CD4-positive, alpha-beta T cell treated with Interleukin-1 beta for 1 hour (primary cell): Measurements from ENCODE around the gene ZNF22.
"Not testable (repeated sequence)": the region's sequence is repeated elsewhere in the genome, so short reads cannot be mapped to it uniquely, and the experiment has no call there.

Source experiments
- DNase-seq, 2 donors: peaks; one replicate each; pipeline ENCODE4 v3.0.0-alpha.2; 2020 to 2022

Gene ZNF22

DNA sequence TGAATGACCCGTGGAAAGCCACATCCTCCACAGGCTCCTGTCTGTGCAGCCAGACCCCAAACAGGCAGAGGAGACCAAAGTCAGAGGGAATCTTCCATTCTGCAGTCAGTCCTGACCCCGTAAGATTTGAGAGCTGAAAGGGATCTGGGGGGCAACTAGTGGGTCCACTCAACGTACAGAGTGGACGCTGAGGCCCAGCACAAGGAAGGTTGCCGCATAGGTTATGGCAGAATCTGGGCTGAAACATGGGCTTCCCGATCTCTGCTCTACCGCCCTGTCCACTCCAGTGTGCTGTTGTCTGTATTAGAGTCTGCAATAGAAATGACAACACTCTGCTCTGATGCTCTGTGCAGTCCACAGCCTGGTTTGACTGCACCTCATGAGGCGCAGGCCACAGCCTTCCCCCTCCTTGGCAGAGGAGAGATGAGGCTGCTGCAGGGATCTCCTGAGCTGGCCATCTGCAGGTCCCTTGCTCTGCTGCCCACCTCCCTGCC lies 7.9 kb upstream of the ZNF22 start:
- DNase-seq = no peak

GRCh38 chr10:44993226-44993921 lies 7.3 kb upstream of the ZNF22 start:
- no peak for DNase-seq

DNA sequence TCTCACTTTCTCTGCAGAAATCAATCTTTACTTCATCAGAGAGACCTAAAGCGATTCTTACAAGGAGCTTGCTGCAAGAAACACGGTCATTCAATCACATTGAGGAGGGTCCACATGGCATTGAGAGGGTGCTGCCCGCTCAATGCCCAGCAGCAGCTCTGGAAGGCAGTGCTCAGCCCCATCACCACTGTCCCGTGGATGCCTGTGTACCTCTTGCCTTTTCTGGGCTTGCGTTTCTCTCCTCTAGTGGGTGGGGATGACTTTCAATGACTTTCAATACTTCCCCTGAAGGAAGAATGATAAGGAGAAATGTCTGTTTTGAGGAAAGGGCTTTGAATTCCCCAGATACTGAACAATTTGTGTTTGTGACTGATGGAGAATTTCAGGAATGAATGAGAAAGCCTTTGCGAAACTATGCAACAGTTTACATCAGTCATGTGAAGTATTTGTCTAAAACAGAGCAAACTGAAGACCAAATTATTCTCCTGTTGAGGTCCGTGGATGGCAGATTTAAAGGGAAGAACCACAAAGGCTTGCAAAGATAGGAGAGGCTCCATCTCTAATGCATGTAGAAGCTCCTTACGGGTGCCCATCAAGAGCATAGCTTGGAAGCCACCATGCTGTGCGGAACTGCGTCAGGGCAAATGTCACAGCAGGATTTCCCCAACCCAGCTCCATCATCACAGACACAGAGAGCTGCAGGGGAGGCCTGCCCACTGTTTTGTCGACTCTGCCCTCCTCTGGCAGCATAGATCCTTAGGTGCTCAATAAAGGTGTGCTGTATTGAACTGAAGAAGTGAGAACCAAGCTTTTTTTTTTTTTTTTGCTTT lies 6.6 kb upstream of the ZNF22 start:
- no peak for DNase-seq

DNA sequence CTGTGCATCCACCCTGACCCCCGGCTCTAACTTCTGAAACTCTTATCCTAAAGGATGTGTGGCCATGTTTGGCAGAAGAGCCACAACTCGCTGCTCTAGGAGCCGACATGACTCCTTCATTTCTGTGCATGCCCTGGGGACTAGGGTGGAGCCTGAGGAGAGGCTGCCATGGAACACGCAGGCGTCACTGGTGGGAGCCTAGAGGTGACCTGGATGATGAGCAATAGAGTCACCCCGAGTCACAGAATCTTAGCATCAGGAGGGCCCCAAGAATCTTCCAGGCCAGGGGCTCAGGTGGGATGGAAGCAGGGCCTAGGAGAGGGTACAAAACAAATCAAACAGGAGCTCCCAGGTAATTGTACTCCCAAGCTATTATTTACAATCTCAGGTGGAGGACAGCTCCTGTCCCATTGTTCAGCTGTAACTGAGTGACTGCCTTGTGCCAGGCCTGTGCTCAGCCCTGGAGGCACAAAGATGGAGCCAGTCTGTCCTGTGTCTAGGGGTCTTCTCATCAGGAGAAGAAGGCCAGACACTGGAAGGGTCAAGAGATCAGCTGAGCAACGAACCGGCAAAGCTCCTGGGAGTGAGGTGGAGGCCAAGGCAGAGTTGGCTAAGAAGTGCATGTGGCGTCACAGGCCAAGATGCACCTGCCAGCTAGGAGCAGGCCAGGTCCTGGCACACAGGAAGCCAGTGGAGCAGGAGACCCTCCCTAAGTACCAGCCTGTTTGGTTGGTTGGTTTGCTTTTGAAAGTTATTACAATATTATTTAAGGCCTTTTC lies 5.8 kb upstream of the ZNF22 start:
- DNase-seq = no peak

DNA sequence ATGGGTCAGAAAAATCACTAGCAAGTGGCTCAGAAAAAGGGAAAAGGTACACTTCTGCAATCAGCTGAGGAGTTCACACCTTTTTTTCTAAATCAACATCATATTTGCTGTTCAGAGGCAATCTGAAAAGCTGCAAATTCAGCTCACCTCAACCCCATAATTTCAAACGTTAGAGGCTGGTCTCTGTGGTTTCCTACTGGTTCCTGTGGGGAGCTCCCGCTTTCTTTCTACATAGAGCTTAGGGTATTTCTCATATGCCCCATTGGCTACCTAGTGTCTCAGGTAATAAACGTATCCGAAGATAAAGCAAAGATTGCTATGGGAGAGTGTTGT lies 5.2 kb upstream of the ZNF22 start:
- peak in 1 of 2 donors; percentile 12 for DNase-seq

DNA sequence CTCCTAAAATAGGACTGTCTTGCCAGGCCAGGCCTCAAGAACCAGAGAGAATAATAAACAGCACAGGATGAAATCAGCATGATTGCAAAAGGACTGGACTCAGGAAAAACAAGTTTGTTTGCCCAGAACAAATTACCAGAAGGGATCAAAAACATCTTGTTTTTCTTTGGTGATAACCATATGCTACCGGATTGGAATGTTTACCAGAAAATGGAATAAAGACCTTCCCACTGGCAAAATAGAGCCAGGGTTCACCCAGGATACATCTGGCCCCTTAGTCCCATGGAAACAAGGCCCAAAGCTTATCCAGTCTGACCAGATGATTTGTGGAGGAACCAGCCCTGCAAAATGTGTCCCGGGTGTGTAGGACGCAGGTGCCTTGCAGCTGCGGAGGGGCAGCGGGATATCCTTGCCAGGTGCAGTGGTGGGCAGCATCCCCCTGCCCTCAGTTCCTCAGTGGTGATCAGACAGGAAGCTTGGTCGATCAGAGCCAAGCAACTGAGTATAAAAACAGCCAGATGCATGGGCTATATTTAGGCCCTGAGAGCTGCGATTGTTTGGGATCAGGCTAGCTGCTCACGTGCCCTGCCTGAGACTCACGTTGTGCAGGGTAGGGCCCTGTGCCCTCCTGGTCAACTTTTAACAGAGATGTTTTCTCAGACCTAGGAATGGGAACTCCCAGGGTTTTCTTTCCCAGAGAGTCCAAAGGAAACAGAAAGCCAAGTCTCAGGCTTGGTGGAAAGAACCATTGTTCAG lies 4.6 kb upstream of the ZNF22 start:
- no peak for DNase-seq

GRCh38 chr10:44997105-44997748 lies 3.5 kb upstream of the ZNF22 start:
- no peak for DNase-seq

- DNase-seq = no peak
Measured at GRCh38 chr10:44998146-44998631, 2.5 kb upstream of the ZNF22 start.

- DNase-seq = no peak
Measured at GRCh38 chr10:45000138-45000751, 478 bp upstream of the ZNF22 start.

GRCh38 chr10:45001381-45002148 lies 842 bp downstream of the ZNF22 start:
- DNase-seq = peak; percentile 49 to 50

- no peak for DNase-seq
Measured at GRCh38 chr10:45003432-45004000, 2.8 kb downstream of the ZNF22 start.

GRCh38 chr10:45004661-45005060 lies 3.9 kb downstream of the ZNF22 start:
- DNase-seq = no peak

DNA sequence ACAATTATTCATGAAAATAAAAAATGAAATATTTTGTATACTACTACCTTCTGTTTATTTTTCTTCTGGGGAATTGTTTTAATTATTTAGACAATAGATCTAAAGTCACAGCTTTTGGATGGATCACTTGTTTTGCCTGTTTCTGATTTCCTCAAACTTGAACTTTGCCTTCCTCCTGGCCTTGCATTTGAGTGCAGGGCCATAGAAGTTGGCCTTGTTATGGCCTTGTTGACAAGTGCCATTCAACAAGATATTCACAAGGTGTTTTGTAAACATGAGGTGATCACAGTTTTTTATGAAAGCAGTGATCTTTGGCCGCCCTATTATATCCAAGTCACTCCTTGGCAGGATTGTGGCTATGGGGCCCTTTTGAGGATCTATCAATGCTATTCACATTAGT lies 4.6 kb downstream of the ZNF22 start:
- no peak for DNase-seq

DNA sequence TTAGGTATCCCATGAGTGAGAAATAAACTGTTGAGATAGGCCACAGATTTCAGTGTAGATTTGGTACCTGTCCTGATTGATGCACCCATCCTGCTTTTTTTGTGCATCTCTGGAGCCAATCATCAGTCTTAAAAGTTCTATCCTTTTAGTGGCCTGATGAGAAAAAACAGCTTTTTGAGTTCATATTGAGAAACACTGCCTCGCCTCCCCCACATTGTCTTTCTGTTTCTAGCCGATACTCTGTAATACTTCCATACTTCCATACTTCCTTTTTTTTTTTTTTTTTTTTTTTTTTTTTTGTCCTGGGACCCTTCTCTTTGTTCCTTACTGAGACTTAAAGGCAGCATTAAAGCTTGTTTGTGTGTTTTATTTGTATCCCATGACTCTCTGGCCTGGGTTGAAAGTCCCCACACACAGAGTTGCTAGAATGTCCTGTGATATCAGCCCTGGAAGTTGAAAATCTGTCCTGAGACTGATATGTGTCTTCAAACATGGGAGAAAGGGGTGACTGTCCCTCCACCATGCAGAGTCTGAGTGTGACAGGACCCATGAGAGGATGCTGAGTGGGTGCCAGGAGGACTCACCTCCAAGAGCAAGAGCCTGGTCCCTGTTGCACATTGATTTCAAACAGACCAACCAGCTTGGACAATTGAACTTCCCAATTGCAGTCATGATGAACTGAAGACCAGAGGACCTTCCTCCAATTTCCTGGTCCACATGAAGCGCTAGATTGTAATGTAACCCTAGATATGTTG lies 5.7 kb downstream of the ZNF22 start:
- no peak for DNase-seq

DNA sequence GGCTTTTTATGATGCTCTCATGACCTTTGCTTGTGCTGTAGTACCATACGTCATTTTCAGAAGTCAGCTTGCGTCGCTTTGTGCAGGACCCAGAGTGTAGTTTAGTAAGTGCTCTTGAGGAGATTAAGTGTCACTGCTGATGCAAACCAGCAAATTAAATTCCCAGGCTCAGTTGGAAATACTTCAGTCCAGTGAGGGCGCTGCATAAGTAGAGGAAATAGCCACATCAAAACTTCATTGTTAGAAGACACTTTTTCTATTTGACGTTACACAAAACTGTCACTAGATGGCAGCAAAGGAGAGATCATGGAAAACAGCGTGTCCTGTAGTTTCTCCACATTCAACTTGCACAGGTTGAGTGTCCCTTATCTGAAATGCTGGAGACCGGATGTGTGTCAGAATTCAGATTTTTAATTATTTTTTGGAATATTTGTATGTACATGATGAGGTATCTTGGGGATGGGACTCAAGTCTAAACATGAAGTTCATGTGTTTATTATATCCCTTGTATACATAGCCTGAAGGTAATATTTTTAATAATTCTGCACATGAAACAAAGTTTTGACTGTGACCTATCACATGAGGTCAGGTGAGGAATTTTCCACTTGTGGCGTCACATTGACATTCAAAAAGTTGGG lies 7.9 kb downstream of the ZNF22 start:
- peak in 1 of 2 donors; percentile 70 for DNase-seq

- not testable (repeated sequence) for DNase-seq
Measured at GRCh38 chr10:45014557-45014956, 13.8 kb downstream of the ZNF22 start.

DNA sequence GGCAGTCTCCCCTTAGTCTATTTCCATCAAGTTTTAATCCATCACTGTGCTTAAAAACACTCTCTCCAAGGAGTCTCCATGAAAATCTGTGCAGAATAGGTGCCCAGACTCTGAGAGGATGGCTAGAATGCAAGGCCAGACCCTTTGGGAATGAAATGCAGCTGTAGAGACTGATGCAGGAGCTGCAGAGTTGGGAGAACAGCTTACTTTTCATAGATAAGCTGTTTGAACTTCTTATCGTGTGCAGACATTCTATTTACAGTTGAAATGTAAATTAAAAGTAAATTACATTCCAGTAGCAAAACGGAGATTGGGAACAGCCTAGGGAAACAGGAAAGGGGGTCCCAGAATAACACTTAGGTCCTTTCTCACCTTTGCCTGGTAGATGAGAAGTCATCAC lies 14.9 kb downstream of the ZNF22 start:
- no peak for DNase-seq

GRCh38 chr10:45023426-45023825 lies 22.7 kb downstream of the ZNF22 start:
- DNase-seq = no peak

- no peak for DNase-seq
Measured at GRCh38 chr10:45034301-45034700, 33.6 kb downstream of the ZNF22 start.
